Measurements from ENCODE around the gene MLPH. TPM values are rescaled to one million over a fixed set of nuclear protein-coding genes. Genes with fewer than 3 reads are reported as not detected.

The MLPH gene
- total RNA-seq, 2 experiments from 2014 or later = 0.39 TPM; not detected in 1

DNA sequence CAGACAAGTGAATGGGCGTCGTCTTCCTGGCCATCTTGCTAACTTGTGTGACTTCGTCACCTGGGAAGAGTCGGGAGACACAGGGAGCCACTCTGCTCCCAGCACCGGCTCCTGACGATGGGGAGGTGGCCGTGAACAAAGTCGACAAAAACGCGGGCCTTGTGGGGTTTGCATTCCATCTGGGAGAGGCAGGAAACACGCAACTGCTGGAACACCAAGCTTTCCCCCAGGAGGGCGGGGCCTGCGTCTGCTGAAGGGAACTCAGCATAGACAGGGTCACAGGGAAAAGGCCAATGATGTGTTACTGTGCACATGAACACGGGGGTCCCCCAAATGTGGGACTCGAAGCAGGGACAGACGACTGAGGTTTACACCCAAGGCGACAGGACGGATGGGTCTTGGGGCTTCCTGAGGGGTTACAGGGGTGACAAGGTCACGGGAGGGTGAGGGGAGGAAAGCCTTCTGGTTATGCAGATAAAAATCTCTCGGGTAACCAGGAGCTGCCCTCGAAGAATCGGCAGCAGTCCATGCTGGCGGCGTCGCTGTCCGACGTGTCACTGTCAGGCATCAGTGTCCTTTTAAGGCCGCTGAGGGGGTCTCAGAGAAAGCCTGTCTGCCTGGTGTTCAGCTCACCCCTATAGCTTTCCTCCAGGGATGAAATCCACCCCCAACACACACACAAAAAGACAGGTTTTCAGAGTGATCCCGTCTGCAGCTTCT is 51.1 kb downstream of the MLPH start:
- intact Hi-C loops (cut with DNase I, micrococcal nuclease) = no loop called here
- H3K9me3 Mint-ChIP-seq = no peaks in the 10 kb centered on the region
- Histone ChIP-seq H3K4me3 (ENCODE audit: low read length) (no peak overlapping the region), H3K9me3 (ENCODE audit: control insufficient read depth in 1 of 2, insufficient read depth in 1 of 2, low read length in 2 of 2) (no peaks in the 10 kb centered on the region), H3K27ac (ENCODE audit: low read depth in 1 of 2, low read length in 2 of 2) (no peak overlapping the region), H3K4me1 (ENCODE audit: insufficient read depth, low read length) (no peaks in the 10 kb centered on the region), H3K36me3 (ENCODE audit: insufficient read depth, low read length) (no peaks in the 10 kb centered on the region), H3K27me3 (ENCODE audit: control insufficient read depth in 1 of 2, insufficient read depth in 2 of 2, low read length in 2 of 2) (no peaks in the 10 kb centered on the region)
- POLR2A ChIA-PET = no interaction called here
- H3K4me3 Mint-ChIP-seq = no peak overlapping the region
- H3K36me3 Mint-ChIP-seq (ENCODE audit: low read depth) = no peaks in the 10 kb centered on the region
- no peak for DNase-seq
- ATAC-seq (ENCODE audit: poor library complexity) = no peak
- peaks cover 4% of the 10 kb centered on the region for H3K27me3 Mint-ChIP-seq
- no peaks in the 10 kb centered on the region for H3K4me1 Mint-ChIP-seq (ENCODE audit: low read depth)
- TF ChIP-seq, protein P1, sequence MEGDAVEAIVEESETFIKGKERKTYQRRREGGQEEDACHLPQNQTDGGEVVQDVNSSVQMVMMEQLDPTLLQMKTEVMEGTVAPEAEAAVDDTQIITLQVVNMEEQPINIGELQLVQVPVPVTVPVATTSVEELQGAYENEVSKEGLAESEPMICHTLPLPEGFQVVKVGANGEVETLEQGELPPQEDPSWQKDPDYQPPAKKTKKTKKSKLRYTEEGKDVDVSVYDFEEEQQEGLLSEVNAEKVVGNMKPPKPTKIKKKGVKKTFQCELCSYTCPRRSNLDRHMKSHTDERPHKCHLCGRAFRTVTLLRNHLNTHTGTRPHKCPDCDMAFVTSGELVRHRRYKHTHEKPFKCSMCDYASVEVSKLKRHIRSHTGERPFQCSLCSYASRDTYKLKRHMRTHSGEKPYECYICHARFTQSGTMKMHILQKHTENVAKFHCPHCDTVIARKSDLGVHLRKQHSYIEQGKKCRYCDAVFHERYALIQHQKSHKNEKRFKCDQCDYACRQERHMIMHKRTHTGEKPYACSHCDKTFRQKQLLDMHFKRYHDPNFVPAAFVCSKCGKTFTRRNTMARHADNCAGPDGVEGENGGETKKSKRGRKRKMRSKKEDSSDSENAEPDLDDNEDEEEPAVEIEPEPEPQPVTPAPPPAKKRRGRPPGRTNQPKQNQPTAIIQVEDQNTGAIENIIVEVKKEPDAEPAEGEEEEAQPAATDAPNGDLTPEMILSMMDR (IDR thresholded peaks at IDR 0.05) = no peak
- CTCF ChIA-PET = no interaction called here
- no peak overlapping the region for H3K27ac Mint-ChIP-seq

DNA sequence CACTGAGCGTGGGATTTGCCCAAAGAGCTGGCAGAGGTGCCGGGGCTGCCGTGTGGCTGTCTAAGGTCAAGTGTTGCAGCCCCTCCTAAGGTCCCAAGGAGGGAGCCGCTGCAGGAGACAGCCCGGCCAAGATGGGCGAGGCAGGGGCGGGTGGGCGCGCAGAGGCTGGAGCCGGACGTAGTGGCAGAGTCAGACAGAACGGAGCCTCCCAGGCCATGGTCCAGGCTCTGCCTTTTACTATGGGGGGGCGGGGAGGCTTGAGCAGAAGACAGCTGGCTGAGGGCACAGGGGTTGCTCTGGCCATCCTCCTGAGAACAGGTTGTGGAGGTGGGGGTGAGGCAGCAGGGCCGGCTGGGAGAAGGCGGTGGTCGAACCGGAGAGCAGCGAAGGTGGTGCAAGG is 51.9 kb downstream of the MLPH start:
- ATAC-seq (ENCODE audit: poor library complexity) (no peak), DNase-seq (no peak)
- no peak overlapping the region for H3K27ac Mint-ChIP-seq
- Histone ChIP-seq H3K27ac (ENCODE audit: low read depth in 1 of 2, low read length in 2 of 2) (no peak overlapping the region), H3K27me3 (ENCODE audit: control insufficient read depth in 1 of 2, insufficient read depth in 2 of 2, low read length in 2 of 2) (no peaks in the 10 kb centered on the region), H3K4me3 (ENCODE audit: low read length) (no peak overlapping the region), H3K4me1 (ENCODE audit: insufficient read depth, low read length) (no peaks in the 10 kb centered on the region), H3K9me3 (ENCODE audit: control insufficient read depth in 1 of 2, insufficient read depth in 1 of 2, low read length in 2 of 2) (no peaks in the 10 kb centered on the region), H3K36me3 (ENCODE audit: insufficient read depth, low read length) (no peaks in the 10 kb centered on the region)
- H3K4me3 Mint-ChIP-seq = no peak overlapping the region
- TF ChIP-seq, protein P1 (IDR thresholded peaks at IDR 0.05) = no peak
- intact Hi-C loops (cut with DNase I, micrococcal nuclease) = no loop called here
- POLR2A ChIA-PET = no interaction called here
- H3K36me3 Mint-ChIP-seq (ENCODE audit: low read depth) = no peaks in the 10 kb centered on the region
- H3K27me3 Mint-ChIP-seq = peaks cover 4% of the 10 kb centered on the region
- H3K9me3 Mint-ChIP-seq = no peaks in the 10 kb centered on the region
- CTCF ChIA-PET = no interaction called here
- no peaks in the 10 kb centered on the region for H3K4me1 Mint-ChIP-seq (ENCODE audit: low read depth)

DNA sequence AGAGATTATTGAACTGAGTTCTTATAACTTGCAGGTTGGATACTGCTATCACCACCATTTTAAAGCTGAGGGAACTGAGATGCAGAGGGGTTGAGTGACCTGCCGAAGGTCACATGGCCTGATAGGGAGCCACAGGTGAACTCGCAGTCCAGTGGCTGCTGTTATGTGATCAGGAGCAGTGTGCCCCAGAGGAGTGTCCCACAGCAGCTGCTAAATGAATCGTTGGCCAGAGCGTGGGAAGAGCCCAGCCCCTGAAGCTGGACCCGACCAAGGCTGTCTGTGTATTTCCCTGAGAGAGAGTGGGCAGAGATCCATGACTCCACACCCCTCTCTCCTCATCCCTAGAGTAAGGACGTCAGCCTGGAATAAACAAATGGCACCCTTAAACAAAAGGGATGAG is 52.6 kb downstream of the MLPH start:
- no peak overlapping the region for H3K4me3 Mint-ChIP-seq
- H3K27ac ChIP-seq (ENCODE audit: low read depth in 1 of 2, low read length in 2 of 2) = no peak overlapping the region
- H3K27me3 ChIP-seq (ENCODE audit: control insufficient read depth in 1 of 2, insufficient read depth in 2 of 2, low read length in 2 of 2) = no peaks in the 10 kb centered on the region
- H3K27me3 Mint-ChIP-seq = peaks cover 4% of the 10 kb centered on the region
- ChIA-PET CTCF (no interaction called here), POLR2A (no interaction called here)
- no peak overlapping the region for H3K27ac Mint-ChIP-seq
- no peaks in the 10 kb centered on the region for H3K9me3 ChIP-seq (ENCODE audit: control insufficient read depth in 1 of 2, insufficient read depth in 1 of 2, low read length in 2 of 2)
- no peaks in the 10 kb centered on the region for H3K4me1 Mint-ChIP-seq (ENCODE audit: low read depth)
- no peaks in the 10 kb centered on the region for H3K36me3 Mint-ChIP-seq (ENCODE audit: low read depth)
- DNase-seq (no peak), ATAC-seq (ENCODE audit: poor library complexity) (no peak)
- no peak overlapping the region for H3K4me3 ChIP-seq (ENCODE audit: low read length)
- no peaks in the 10 kb centered on the region for H3K4me1 ChIP-seq (ENCODE audit: insufficient read depth, low read length)
- intact Hi-C loops (cut with DNase I, micrococcal nuclease) = no loop called here
- no peaks in the 10 kb centered on the region for H3K36me3 ChIP-seq (ENCODE audit: insufficient read depth, low read length)
- H3K9me3 Mint-ChIP-seq = no peaks in the 10 kb centered on the region
- TF ChIP-seq, protein P1 (IDR thresholded peaks at IDR 0.05) = no peak
